Endothelial cell (in vitro differentiated cells): ENCODE results near the gene SEC11A. TPM values are rescaled to one million over a fixed set of nuclear protein-coding genes. Genes with fewer than 3 reads are reported as not detected.
A peak's percentile ranks its signal among the peaks of the same experiment; 100 is the strongest.
"Not testable (repeated sequence)": the region's sequence is repeated elsewhere in the genome, so short reads cannot be mapped to it uniquely, and the experiment has no call there.

Source experiments
- DNase-seq: peaks from one replicate; pipeline ENCODE4 v3.0.0; 2021; ENCODE audit warnings: low spot score
- H3K27ac Mint-ChIP-seq: one replicate; pipeline ENCODE4 v1.8.0; 2021; ENCODE audit warnings: mixed read lengths, inconsistent platforms; ENCODE audit not compliant: unreplicated experiment
- H3K27me3 Mint-ChIP-seq: one replicate; pipeline ENCODE4 v1.8.0; 2021; ENCODE audit warnings: mild to moderate bottlenecking, moderate library complexity, mixed read lengths, inconsistent platforms; ENCODE audit not compliant: unreplicated experiment
- H3K36me3 Mint-ChIP-seq: one replicate; pipeline ENCODE4 v1.8.0; 2021; ENCODE audit warnings: mild to moderate bottlenecking, low read depth, mixed read lengths, inconsistent platforms; ENCODE audit not compliant: unreplicated experiment
- H3K4me1 Mint-ChIP-seq: one replicate; pipeline ENCODE4 v1.8.0; 2021; ENCODE audit warnings: mild to moderate bottlenecking, mixed read lengths, inconsistent platforms; ENCODE audit not compliant: unreplicated experiment
- H3K4me3 Mint-ChIP-seq: one replicate; pipeline ENCODE4 v1.8.0; 2021; ENCODE audit warnings: mild to moderate bottlenecking, mixed read lengths, inconsistent platforms; ENCODE audit not compliant: unreplicated experiment
- H3K9me3 Mint-ChIP-seq: one replicate; pipeline ENCODE4 v1.8.0; 2021; ENCODE audit warnings: mixed read lengths, inconsistent platforms; ENCODE audit not compliant: unreplicated experiment
- CTCF ChIP-seq: fragments of 200-600 bp; sonication (generic); IDR thresholded peaks from one replicate; pipeline ENCODE4 v1.5.0; 2021; ENCODE audit warnings: antibody characterized with exemption; ENCODE audit not compliant: unreplicated experiment
- total RNA-seq: library from RNA; stranded (reverse); fragmentation: NEBNext Ultra II Directional; extraction: Animal tissue kit (Norgen Biotek cat#: 25700); gene quantifications from one replicate; pipeline ENCODE4 v1.2.1, GENCODE V29; 2021; ENCODE audit not compliant: unreplicated experiment

Gene SEC11A
- total RNA-seq, 1 donor from 2014 or later: 204 TPM

DNA sequence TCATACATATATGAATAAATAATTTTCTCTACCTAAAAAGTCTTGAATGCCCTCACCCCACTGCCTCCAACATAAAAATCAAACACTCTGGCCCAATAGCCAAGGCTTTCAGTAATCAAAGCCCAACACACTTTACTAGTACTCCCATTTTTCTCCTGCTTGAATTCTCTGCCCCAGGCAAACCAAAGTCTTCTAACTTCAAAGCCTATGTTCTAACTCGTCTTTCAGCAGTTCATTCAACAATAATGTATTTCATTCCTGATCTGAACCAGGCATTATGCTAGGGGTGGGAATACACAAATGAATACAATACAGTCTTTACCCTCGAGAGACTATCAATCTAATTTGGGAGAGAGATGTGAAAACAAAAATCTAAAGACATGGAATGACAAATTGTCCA lies 21.1 kb upstream of the SEC11A start:
- Mint-ChIP-seq H3K27ac (no peak overlapping the region), H3K9me3 (no peaks in the 10 kb centered on the region), H3K27me3 (peaks cover 3% of the 10 kb centered on the region), H3K36me3 (no peaks in the 10 kb centered on the region), H3K4me1 (peaks cover 9% of the 10 kb centered on the region), H3K4me3 (no peak overlapping the region)
- TF ChIP-seq CTCF: no peak
- no peak for DNase-seq

GRCh38 chr15:84736375-84736774 lies 20.4 kb upstream of the SEC11A start:
- H3K27me3 Mint-ChIP-seq: peaks cover 3% of the 10 kb centered on the region
- no peak for DNase-seq
- no peaks in the 10 kb centered on the region for H3K9me3 Mint-ChIP-seq
- H3K27ac Mint-ChIP-seq: no peak overlapping the region
- H3K4me1 Mint-ChIP-seq: peaks cover 9% of the 10 kb centered on the region
- H3K36me3 Mint-ChIP-seq: no peaks in the 10 kb centered on the region
- TF ChIP-seq CTCF: no peak
- no peak overlapping the region for H3K4me3 Mint-ChIP-seq

DNA sequence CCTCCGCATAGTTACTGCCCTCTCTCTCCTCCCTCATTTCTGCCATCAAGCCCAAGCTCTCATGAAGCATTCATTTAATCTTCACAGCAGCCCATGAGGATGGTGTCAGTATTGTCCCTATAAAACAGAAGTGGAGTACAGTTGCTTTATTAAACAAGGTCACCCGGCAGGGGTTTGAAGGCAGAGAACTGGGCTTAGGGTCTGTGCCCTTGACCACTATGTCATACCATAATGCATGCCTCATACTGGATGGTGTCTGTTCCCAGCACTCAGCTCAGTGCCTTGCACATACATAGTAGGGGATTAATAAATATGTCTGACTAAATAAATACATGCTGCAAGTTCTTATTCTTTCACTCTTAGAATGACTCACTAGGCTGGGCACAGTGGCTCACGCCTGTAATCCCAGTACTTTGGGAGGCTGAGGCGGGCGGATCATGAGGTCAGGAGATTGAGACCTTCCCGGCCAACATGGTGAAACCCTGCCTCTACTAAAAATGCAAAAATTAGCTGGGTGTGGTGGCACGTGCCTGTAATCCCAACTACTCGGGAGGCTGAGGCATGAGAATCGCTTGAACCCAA lies 19.6 kb upstream of the SEC11A start:
- H3K4me1 Mint-ChIP-seq, H3K27ac Mint-ChIP-seq, H3K36me3 Mint-ChIP-seq, DNase-seq, H3K27me3 Mint-ChIP-seq, H3K9me3 Mint-ChIP-seq: not testable (repeated sequence)
- peak overlapping the region; percentile 54 for H3K4me3 Mint-ChIP-seq

- Mint-ChIP-seq H3K27ac (no peak overlapping the region), H3K27me3 (peaks cover 3% of the 10 kb centered on the region), H3K36me3 (no peaks in the 10 kb centered on the region), H3K4me1 (peaks cover 9% of the 10 kb centered on the region), H3K4me3 (peak overlapping the region; percentile 54), H3K9me3 (no peaks in the 10 kb centered on the region)
- DNase-seq: peak; percentile 8
- no peak for TF ChIP-seq CTCF
Observed at GRCh38 chr15:84734794-84735479, 19.0 kb upstream of the SEC11A start.

DNA sequence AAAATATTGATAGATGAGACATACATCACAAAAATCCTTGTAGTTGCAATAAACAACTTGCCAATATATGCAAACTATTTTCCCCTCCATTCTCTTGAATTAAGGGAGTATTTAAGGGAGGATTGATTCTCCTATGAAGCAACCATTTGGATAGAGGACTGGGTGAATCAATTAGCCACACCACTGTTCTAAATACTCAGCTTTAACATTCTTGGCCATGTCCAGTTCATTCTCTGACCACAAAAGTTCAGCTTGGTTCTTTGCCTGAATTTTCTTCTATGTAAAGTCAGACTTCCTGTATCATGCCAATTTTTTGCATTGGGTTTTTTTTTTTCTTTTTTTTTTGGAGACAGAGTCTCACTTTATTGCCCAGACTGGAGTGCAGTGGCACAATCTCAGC lies 15.8 kb upstream of the SEC11A start:
- Mint-ChIP-seq H3K9me3 (no peaks in the 10 kb centered on the region), H3K36me3 (no peaks in the 10 kb centered on the region), H3K4me3 (no peak overlapping the region), H3K27me3 (peaks cover 2% of the 10 kb centered on the region), H3K4me1 (peaks cover 9% of the 10 kb centered on the region), H3K27ac (no peak overlapping the region)
- DNase-seq: no peak
- TF ChIP-seq CTCF: no peak
